HepG2 (cell line): Measurements from ENCODE around the gene VAX1. TPM values are rescaled to one million over a fixed set of nuclear protein-coding genes. Genes with fewer than 3 reads are reported as not detected.

Source experiments
- ATAC-seq: fragments of 200-7000 bp; cut with Tn5 transposase; 3 replicates; pipeline ENCODE4 v1.9.1; 2020; ENCODE audit warnings: mild to moderate bottlenecking, moderate library complexity
- Bru-seq: library from RNA; stranded (reverse); fragments of 400-500 nt; gene quantifications from one replicate; lab custom pipeline; 2021; lab: Mats Ljungman, UMichigan
- BruChase-seq, 2 experiments: library from RNA; stranded (reverse); fragments of 400-500 nt; gene quantifications; one replicate each; lab custom pipeline; 2021; lab: Mats Ljungman, UMichigan
- BruUV-seq: library from RNA; stranded (reverse); fragments of 400-500 nt; replicated peaks from 2 replicates; lab custom pipeline; 2021; lab: Mats Ljungman, UMichigan
- CTCF ChIA-PET: fragments of 300-600 bp; formaldehyde crosslinking; extraction: SDS; loops from one replicate; lab custom pipeline; 2021; ENCODE audit warnings: low total read pairs, inconsistent platforms, low intra/inter-chr PET ratio; lab: Yijun Ruan, JAX
- POLR2A ChIA-PET: fragments of 350-600 bp; sonication (Branson Sonifier 250); formaldehyde crosslinking; loops from one replicate; lab custom pipeline; 2020; ENCODE audit warnings: antibody characterized with exemption, inconsistent platforms; lab: Yijun Ruan, JAX
- DNase-seq: peaks from one replicate; pipeline ENCODE4 v3.0.0-alpha.2; 2015; ENCODE audit warnings: low spot score
- FAIRE-seq: peaks from 3 replicates; lab custom pipeline; 2011; peaks lifted over from hg19 to GRCh38; lab: Jason Lieb, UNC
- H2AFZ ChIP-seq: one replicate; pipeline ENCODE4 v1.6.1; 2011; ENCODE audit warnings: low read length, inconsistent platforms
- H3K27ac ChIP-seq: fragments of 300-600 bp; 3 replicates; pipeline ENCODE4 v1.8.0; 2011; ENCODE audit warnings: mixed run types, mild to moderate bottlenecking, mixed read lengths, low read length, inconsistent platforms; ENCODE audit not compliant: insufficient read depth; ENCODE audit errors: extremely low read length
- H3K27me3 ChIP-seq, 2 experiments: fragments of 200-600 bp in 1 of 2; 2 replicates in 1 of 2; 3 replicates in 1 of 2; pipeline versions ENCODE4 v1.6.0 to v1.8.0; 2011; ENCODE audit warnings: low read length in 2 of 2, mild to moderate bottlenecking in 2 of 2, moderate library complexity in 2 of 2, inconsistent platforms in 1 of 2; ENCODE audit not compliant: insufficient read depth in 2 of 2, control insufficient read depth in 1 of 2
- H3K36me3 ChIP-seq, 2 experiments: fragments of 200-600 bp in 1 of 2; replicated peaks in 1 of 2; 2 replicates in 1 of 2; 3 replicates in 1 of 2; pipeline versions ENCODE4 v1.5.1 to v1.8.0; 2011; ENCODE audit warnings: low read length in 2 of 2, inconsistent platforms in 1 of 2; ENCODE audit not compliant: insufficient read depth in 2 of 2, control insufficient read depth in 1 of 2
- H3K4me1 ChIP-seq: 2 replicates; pipeline ENCODE4 v1.5.1; 2012; ENCODE audit warnings: low read length, inconsistent platforms; ENCODE audit not compliant: insufficient read depth
- H3K4me2 ChIP-seq: 2 replicates; pipeline ENCODE4 v1.6.0; 2011; ENCODE audit warnings: low read depth, low read length, inconsistent platforms
- H3K4me3 ChIP-seq, 3 experiments: fragments of 200-600 bp in 1 of 3; sonication (generic), shearing (Covaris generic) in 1 of 3; replicated peaks in 1 of 3; 2 replicates each; pipeline ENCODE4 v1.5.1; 2011 to 2016; ENCODE audit warnings: low read length in 3 of 3, inconsistent platforms in 2 of 3, low read depth in 2 of 3, mild to moderate bottlenecking in 2 of 3, control low read depth in 1 of 3, mixed read lengths in 1 of 3; ENCODE audit not compliant: insufficient read depth in 1 of 3
- H3K79me2 ChIP-seq: one replicate; pipeline ENCODE4 v1.6.1; 2011; ENCODE audit warnings: low read length, inconsistent platforms; ENCODE audit not compliant: insufficient read depth
- H3K9ac ChIP-seq: 2 replicates; pipeline ENCODE4 v1.6.0; 2011; ENCODE audit warnings: mild to moderate bottlenecking, low read depth, low read length, inconsistent platforms; ENCODE audit not compliant: insufficient read depth
- H3K9me3 ChIP-seq: 2 replicates; pipeline ENCODE4 v1.5.1; 2012; ENCODE audit warnings: mild to moderate bottlenecking, low read length
- H4K20me1 ChIP-seq: 2 replicates; pipeline ENCODE4 v1.6.0; 2011; ENCODE audit warnings: inconsistent platforms, mild to moderate bottlenecking, low read length, moderate library complexity; ENCODE audit not compliant: insufficient read depth
- HNRNPK ChIP-seq: fragments of 200-400 bp; formaldehyde crosslinking; IDR thresholded peaks from 2 replicates; pipeline ENCODE4 v1.6.1; 2018; ENCODE audit warnings: low read length, low read depth, moderate library complexity, mild to moderate bottlenecking; ENCODE audit not compliant: poor library complexity, severe bottlenecking
- ZNF713 ChIP-seq: sonication (generic); formaldehyde crosslinking; IDR thresholded peaks from 2 replicates; pipeline ENCODE4 v1.4.0; 2020; ENCODE audit warnings: mild to moderate bottlenecking, missing genetic modification reagents
- WGBS: methylation state at CpG from one replicate; pipeline ENCODE4 v1.1.6; 2017; ENCODE audit warnings: low lambda C conversion rate; 5-methylcytosine and 5-hydroxymethylcytosine counted together
- in situ Hi-C: cut with HindIII; loops from 2 replicates; pipeline ENCODE4 v1.10.0; 2017; ENCODE audit warnings: low pct_unique_long_range_greater_than_20kb; ENCODE audit not compliant: extremely low pct_ligation_motif_present
- intact Hi-C: fragments of 100-400 bp; cut with micrococcal nuclease; formaldehyde crosslinking; loops from one replicate; pipeline ENCODE4 v1.10.0; 2022; ENCODE audit not compliant: unreplicated experiment
- long read RNA-seq, 2 experiments: library from RNA in 1 of 2; library from polyadenylated mRNA in 1 of 2; stranded (forward) in 1 of 2; unstranded in 1 of 2; transcript quantifications; one replicate each; pipeline ENCODE4 v2.0.0, GENCODE V29; 2019 to 2022
- polyA minus RNA-seq, 3 experiments: library from RNA; depleted of rRNA, polyadenylated mRNA; stranded (reverse); fragments of >200 nt; gene quantifications; 2 replicates each; pipeline ENCODE4 v1.2.3, GENCODE V29; 2011; ENCODE audit warnings: low replicate concordance in 1 of 3
- polyA plus RNA-seq, 8 experiments: library from polyadenylated mRNA; depleted of rRNA in 3 of 8; stranded (reverse) in 7 of 8; unstranded in 1 of 8; fragments of >200 nt; fragmentation: Illumina TruSeq in 4 of 8; extraction: Trizol in 4 of 8; gene quantifications; 2 replicates each; pipeline versions ENCODE4 v1.2.1 to v1.2.3, GENCODE V29; 2011 to 2016; ENCODE audit warnings: low read depth in 4 of 8, missing spikeins in 1 of 8, mixed read lengths in 1 of 8; ENCODE audit not compliant: insufficient read depth in 1 of 8
- total RNA-seq, 5 experiments: library from RNA; depleted of rRNA; stranded (reverse); fragments of >200 nt; fragmentation: Illumina TruSeq; extraction: Trizol; gene quantifications; 2 replicates each; pipeline ENCODE4 v1.2.3, GENCODE V29; 2016; ENCODE audit warnings: low read depth in 1 of 5

VAX1 gene, protein sequence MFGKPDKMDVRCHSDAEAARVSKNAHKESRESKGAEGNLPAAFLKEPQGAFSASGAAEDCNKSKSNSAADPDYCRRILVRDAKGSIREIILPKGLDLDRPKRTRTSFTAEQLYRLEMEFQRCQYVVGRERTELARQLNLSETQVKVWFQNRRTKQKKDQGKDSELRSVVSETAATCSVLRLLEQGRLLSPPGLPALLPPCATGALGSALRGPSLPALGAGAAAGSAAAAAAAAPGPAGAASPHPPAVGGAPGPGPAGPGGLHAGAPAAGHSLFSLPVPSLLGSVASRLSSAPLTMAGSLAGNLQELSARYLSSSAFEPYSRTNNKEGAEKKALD
- total RNA-seq (2016; rRNA removed; fragmentation: Illumina TruSeq; extraction: Trizol) (not detected in 2 replicates), polyA plus RNA-seq (2011; rRNA removed) (not detected in 2 replicates), polyA minus RNA-seq (2011; rRNA and poly(A)+ RNA removed; ENCODE audit: low replicate concordance) (not detected in 2 replicates), Bru-seq, nascent RNA (not detected), BruChase-seq, experiment 1, labeled RNA remaining after a 6-hour chase (not detected), BruChase-seq, experiment 2, labeled RNA remaining after a 2-hour chase (percentile 12 among the genes with signal in this experiment)
- not detected in 2 replicates for total RNA-seq (2016; cell fraction: cytosol; rRNA removed; fragmentation: Illumina TruSeq; extraction: Trizol; ENCODE audit: low read depth)
- total RNA-seq (2016; cell fraction: insoluble cytoplasmic fraction; rRNA removed; fragmentation: Illumina TruSeq; extraction: Trizol), result not detected in 2 replicates
- not detected in 2 replicates for total RNA-seq (2016; cell fraction: membrane; rRNA removed; fragmentation: Illumina TruSeq; extraction: Trizol)
- total RNA-seq (2016; cell fraction: nucleus; rRNA removed; fragmentation: Illumina TruSeq; extraction: Trizol), result not detected in 2 replicates
- polyA plus RNA-seq (2011; cell fraction: cytosol; rRNA removed), result not detected in 2 replicates
- polyA plus RNA-seq (2011; cell fraction: nucleus; rRNA removed), result not detected in 2 replicates
- polyA plus RNA-seq (2012), result not detected in 2 replicates
- not detected in 2 replicates for polyA plus RNA-seq (2016; cell fraction: cytosol; fragmentation: Illumina TruSeq; extraction: Trizol; ENCODE audit: low read depth)
- not detected in 2 replicates for polyA plus RNA-seq (2016; cell fraction: insoluble cytoplasmic fraction; fragmentation: Illumina TruSeq; extraction: Trizol; ENCODE audit: low read depth)
- not detected in 2 replicates for polyA plus RNA-seq (2016; cell fraction: membrane; fragmentation: Illumina TruSeq; extraction: Trizol; ENCODE audit: low read depth)
- polyA plus RNA-seq (2016; cell fraction: nucleus; fragmentation: Illumina TruSeq; extraction: Trizol; ENCODE audit: insufficient read depth, low read depth), result not detected in 2 replicates
- polyA minus RNA-seq (2011; cell fraction: cytosol; rRNA and poly(A)+ RNA removed), result not detected in 2 replicates
- polyA minus RNA-seq (2011; cell fraction: nucleus; rRNA and poly(A)+ RNA removed), result not detected in 2 replicates
- long read RNA-seq, experiment 1, result 0 reads
- long read RNA-seq, experiment 2, result 0 reads

DNA sequence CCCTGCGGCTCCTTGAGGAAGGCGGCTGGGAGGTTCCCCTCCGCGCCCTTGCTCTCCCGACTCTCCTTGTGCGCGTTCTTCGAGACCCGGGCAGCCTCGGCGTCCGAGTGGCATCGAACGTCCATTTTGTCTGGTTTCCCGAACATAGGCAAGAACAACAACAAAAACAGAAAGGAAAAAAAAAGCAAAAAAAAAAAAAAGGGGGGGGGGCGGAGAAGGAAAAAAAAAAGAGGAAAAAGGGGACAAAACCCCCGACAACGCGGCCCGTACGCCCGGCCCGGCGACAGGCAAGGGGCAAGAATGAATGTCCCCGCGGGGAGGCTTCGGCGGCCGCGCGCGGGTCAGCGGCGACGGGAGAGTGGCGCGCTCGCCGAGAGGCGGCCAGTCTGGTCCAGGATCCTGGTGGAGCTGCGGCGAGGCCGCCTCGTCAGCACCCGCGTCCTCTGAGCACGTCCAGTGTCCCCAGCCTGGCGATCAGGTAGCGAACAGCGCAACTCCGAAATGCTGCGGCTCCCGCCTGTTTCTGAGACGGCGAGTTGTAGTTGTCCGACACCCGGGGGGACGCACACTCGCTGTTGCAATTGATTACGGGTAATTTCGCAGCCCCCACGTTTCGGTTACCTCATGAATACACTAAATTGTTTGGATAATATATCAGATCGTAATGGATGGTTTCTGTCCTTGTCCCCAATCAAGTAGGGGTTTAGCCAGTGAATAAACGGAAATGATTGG lies at the start of gene VAX1:
VAX1 (minus strand) TSS at position 360 of the 732 bp plus-strand sequence; CDS start at position 146, 214 bp downstream.
- Histone ChIP-seq H3K9ac (no peak within 1 kb of the TSS), H2AFZ (no peak within 1 kb of the TSS), H3K4me2 (peak within 1 kb of the TSS; percentile 53), H3K27ac (no peak within 1 kb of the TSS), H3K4me3 (peak within 1 kb of the TSS in 2 of 3 experiments; percentile 16 to 50; a peak in 3 of 6 replicates), H3K4me1 (no peaks in the 10 kb centered on the region), H3K79me2 (no peaks in the 10 kb centered on the region), H3K27me3 (peaks cover 11 to 60% of the 10 kb centered on the region in 2 experiments), H3K9me3 (no peaks in the 10 kb centered on the region), H3K36me3 (no peaks in the 10 kb centered on the region), H4K20me1 (no peaks in the 10 kb centered on the region)
- FAIRE-seq (no peak), ATAC-seq (no peak), DNase-seq (no peak)
- TF ChIP-seq HNRNPK (peak; percentile 33), ZNF713 (CRISPR knock-in tag) (no peak)
- BruUV-seq, result no TSS peak
- ChIA-PET POLR2A (no interaction called here), CTCF (no interaction called here)
- 61% methylated on average over 48 of the region's 65 CpGs for WGBS
- intact Hi-C loops (no loop called here), in situ Hi-C loops (no loop called here)
